HL-60 (cell line): Measurements from ENCODE around the gene SUPT3H.

Experiments
- DNase-seq, 2 experiments: peaks; one replicate each; pipeline ENCODE4 v3.0.0-alpha.2; 2010 to 2020; ENCODE audit warnings: low read depth in 1 of 2, low spot score in 1 of 2
- H3K27ac ChIP-seq: fragments of 250-450 bp; sonication (Bioruptor Pico); replicated peaks from 2 replicates; pipeline ENCODE4 v1.5.1; 2020; ENCODE audit warnings: mild to moderate bottlenecking, moderate library complexity
- H3K27me3 ChIP-seq: fragments of 250-450 bp; sonication (Bioruptor Pico); 2 replicates; pipeline ENCODE4 v1.5.1; 2021; ENCODE audit warnings: mild to moderate bottlenecking, moderate library complexity; ENCODE audit not compliant: insufficient read depth, poor library complexity, severe bottlenecking
- H3K4me3 ChIP-seq: replicated peaks from 2 replicates; pipeline ENCODE4 v1.5.1; 2011; ENCODE audit warnings: mild to moderate bottlenecking, control low read depth, low read length; ENCODE audit not compliant: insufficient read depth
- CTCF ChIP-seq: IDR thresholded peaks from one replicate; pipeline ENCODE4 v1.5.1; 2011; ENCODE audit warnings: low read length, control low read depth, inconsistent platforms; ENCODE audit not compliant: insufficient read depth
- GABPA ChIP-seq: IDR thresholded peaks from 2 replicates; pipeline ENCODE4 v1.6.1; 2012; ENCODE audit warnings: low read depth
- POLR2AphosphoS5 ChIP-seq: IDR thresholded peaks from 2 replicates; pipeline ENCODE4 v1.6.1; 2012; ENCODE audit warnings: low read depth
- REST ChIP-seq: IDR thresholded peaks from 2 replicates; pipeline ENCODE4 v1.6.1; 2012; ENCODE audit warnings: low read depth; ENCODE audit not compliant: insufficient replicate concordance
- SPI1 ChIP-seq: IDR thresholded peaks from 2 replicates; pipeline ENCODE4 v1.6.1; 2012; ENCODE audit warnings: low read depth, mild to moderate bottlenecking, borderline replicate concordance

The SUPT3H gene

GRCh38 chr6:45006893-45007292, 370.8 kb downstream of the SUPT3H start:
- no peak for TF ChIP-seq REST
- no peak for TF ChIP-seq GABPA
- no peak for TF ChIP-seq POLR2AphosphoS5
- TF ChIP-seq SPI1 = no peak
- no peak for TF ChIP-seq CTCF
- Histone ChIP-seq H3K4me3 (no peak overlapping the region), H3K27ac (no peak overlapping the region), H3K27me3 (no peaks in the 10 kb centered on the region)
- no peak for DNase-seq

- TF ChIP-seq CTCF (no peak), REST (no peak), POLR2AphosphoS5 (no peak), GABPA (no peak), SPI1 (no peak)
- DNase-seq = no peak
- Histone ChIP-seq H3K27ac (no peak overlapping the region), H3K27me3 (no peaks in the 10 kb centered on the region), H3K4me3 (no peak overlapping the region)
These were observed 373.8 kb downstream of the SUPT3H start for GRCh38 chr6:45003961-45004360.

GRCh38 chr6:45003387-45003786, 374.3 kb downstream of the SUPT3H start:
- Histone ChIP-seq H3K27me3 (no peaks in the 10 kb centered on the region), H3K27ac (no peak overlapping the region), H3K4me3 (no peak overlapping the region)
- TF ChIP-seq CTCF (no peak), GABPA (no peak), REST (no peak), POLR2AphosphoS5 (no peak), SPI1 (no peak; the same call in 1 of the 2 replicates)
- DNase-seq = peak; percentile 5 to 28
